SU-DHL-6 (cell line): ENCODE measurements around the gene BCAS1.

Source experiments
- CTCF ChIP-seq: fragments of 200-600 bp; sonication (generic); IDR thresholded peaks from one replicate; pipeline ENCODE4 v1.5.1; 2017; ENCODE audit warnings: antibody characterized with exemption, mild to moderate bottlenecking, low read length, moderate library complexity; ENCODE audit not compliant: insufficient read depth, poor library complexity, severe bottlenecking
- EZH2phosphoT487 ChIP-seq: fragments of 200-600 bp; sonication (generic), shearing (Covaris generic); conservative IDR thresholded peaks from 2 replicates; pipeline ENCODE4 v1.6.1; 2018; ENCODE audit warnings: mild to moderate bottlenecking, antibody characterized with exemption, low read length, moderate library complexity, mixed read lengths

GRCh38 chr20:54041336-54041735 lies 29.1 kb downstream of the BCAS1 start:
- TF ChIP-seq EZH2phosphoT487, result no peak
- no peak for TF ChIP-seq CTCF
